HEK293 (cell line): Measurements from ENCODE around the gene TMEM140.

Source experiments
- CTCF ChIA-PET: fragments of 350-600 bp; formaldehyde crosslinking; extraction: SDS; loops from one replicate; lab custom pipeline; 2021; ENCODE audit warnings: antibody characterized with exemption; lab: Yijun Ruan, JAX
- POLR2A ChIA-PET: fragments of 300-600 bp; formaldehyde crosslinking; extraction: SDS; loops from one replicate; lab custom pipeline; 2020; ENCODE audit warnings: antibody characterized with exemption, inconsistent platforms; lab: Yijun Ruan, JAX
- H3K27ac ChIP-seq: fragments of 200-500 bp; sonication (Bioruptor generic); 2 replicates; pipeline ENCODE4 v1.5.1; 2014; ENCODE audit warnings: low read depth, low read length, control low read depth, inconsistent platforms; ENCODE audit errors: extremely low read depth
- H3K36me3 ChIP-seq, 2 experiments: fragments of 200-500 bp in 1 of 2; sonication (Bioruptor generic) in 1 of 2; 1 replicate in 1 of 2; 2 replicates in 1 of 2; pipeline ENCODE4 v1.5.1; 2014 to 2017; ENCODE audit warnings: inconsistent platforms in 2 of 2, low read length in 2 of 2; ENCODE audit not compliant: control insufficient read depth in 2 of 2, insufficient read depth in 1 of 2
- H3K4me1 ChIP-seq: fragments of 200-500 bp; sonication (Bioruptor generic); 2 replicates; pipeline ENCODE4 v1.5.1; 2014; ENCODE audit warnings: mild to moderate bottlenecking, low read length, inconsistent platforms; ENCODE audit not compliant: control insufficient read depth, insufficient read depth
- H3K4me3 ChIP-seq: 2 replicates; pipeline ENCODE4 v1.5.1; 2011; ENCODE audit warnings: low read depth, mild to moderate bottlenecking, control low read depth, low read length, moderate library complexity
- H3K9me3 ChIP-seq: fragments of 200-500 bp; sonication (Bioruptor generic); 2 replicates; pipeline ENCODE4 v1.5.1; 2014; ENCODE audit warnings: low read depth, low read length, inconsistent platforms; ENCODE audit not compliant: control insufficient read depth, insufficient read depth
- CTCF ChIP-seq: fragments of 450-650 bp; formaldehyde crosslinking; IDR thresholded peaks from 2 replicates; pipeline ENCODE4 v1.5.1; 2016; ENCODE audit warnings: missing biosample characterization, missing genetic modification characterization
- GLIS1 ChIP-seq: fragments of 450-650 bp; formaldehyde crosslinking; IDR thresholded peaks from 2 replicates; pipeline ENCODE4 v1.5.1; 2016; ENCODE audit warnings: missing biosample characterization, missing genetic modification characterization
- PRDM2 ChIP-seq: fragments of 450-650 bp; formaldehyde crosslinking; IDR thresholded peaks from 2 replicates; pipeline ENCODE4 v1.5.1; 2016; ENCODE audit warnings: missing biosample characterization, missing genetic modification characterization, borderline replicate concordance
- RBAK ChIP-seq: fragments of 450-650 bp; formaldehyde crosslinking; IDR thresholded peaks from 2 replicates; pipeline ENCODE4 v1.5.1; 2016; ENCODE audit warnings: missing biosample characterization, missing genetic modification characterization
- SP3 ChIP-seq: fragments of 450-650 bp; formaldehyde crosslinking; IDR thresholded peaks from 2 replicates; pipeline ENCODE4 v1.5.1; 2016; ENCODE audit warnings: missing biosample characterization, missing genetic modification characterization
- TCF7L2 ChIP-seq: IDR thresholded peaks from 2 replicates; pipeline ENCODE4 v1.6.1; 2011; ENCODE audit warnings: low read depth, mild to moderate bottlenecking, inconsistent platforms, low read length, moderate library complexity, borderline replicate concordance
- YY2 ChIP-seq: fragments of 450-650 bp; formaldehyde crosslinking; IDR thresholded peaks from 2 replicates; pipeline ENCODE4 v1.5.1; 2016; ENCODE audit warnings: missing biosample characterization, missing genetic modification characterization
- ZBTB17 ChIP-seq: fragments of 450-650 bp; formaldehyde crosslinking; IDR thresholded peaks from 2 replicates; pipeline ENCODE4 v1.5.1; 2016; ENCODE audit warnings: missing biosample characterization, missing genetic modification characterization
- ZBTB6 ChIP-seq: fragments of 450-650 bp; formaldehyde crosslinking; IDR thresholded peaks from 2 replicates; pipeline ENCODE4 v1.5.1; 2017; ENCODE audit warnings: missing biosample characterization, missing genetic modification characterization
- ZIC2 ChIP-seq: fragments of 450-650 bp; formaldehyde crosslinking; IDR thresholded peaks from 2 replicates; pipeline ENCODE4 v1.5.1; 2016; ENCODE audit warnings: missing biosample characterization, missing genetic modification characterization
- ZNF10 ChIP-seq: fragments of 450-650 bp; formaldehyde crosslinking; IDR thresholded peaks from 2 replicates; pipeline ENCODE4 v1.5.1; 2017; ENCODE audit warnings: missing biosample characterization, missing genetic modification characterization
- ZNF169 ChIP-seq: fragments of 450-650 bp; formaldehyde crosslinking; IDR thresholded peaks from 2 replicates; pipeline ENCODE4 v1.5.1; 2016; ENCODE audit warnings: missing biosample characterization, missing genetic modification characterization
- ZNF223 ChIP-seq: fragments of 450-650 bp; formaldehyde crosslinking; IDR thresholded peaks from 2 replicates; pipeline ENCODE4 v1.5.1; 2016; ENCODE audit warnings: missing biosample characterization, missing genetic modification characterization
- ZNF24 ChIP-seq: fragments of 450-650 bp; formaldehyde crosslinking; IDR thresholded peaks from 2 replicates; pipeline ENCODE4 v1.5.1; 2016; ENCODE audit warnings: missing biosample characterization, missing genetic modification characterization
- ZNF274 ChIP-seq, 2 experiments: fragments of 200-500 bp in 1 of 2; fragments of 450-650 bp in 1 of 2; sonication (Bioruptor generic) in 1 of 2; formaldehyde crosslinking in 1 of 2; IDR thresholded peaks; 2 replicates each; pipeline versions ENCODE4 v1.5.1 to v1.6.1; 2014 to 2016; ENCODE audit warnings: borderline replicate concordance in 1 of 2, inconsistent platforms in 1 of 2, low read length in 1 of 2, missing biosample characterization in 1 of 2, missing genetic modification characterization in 1 of 2
- ZNF311 ChIP-seq: fragments of 450-650 bp; formaldehyde crosslinking; IDR thresholded peaks from 2 replicates; pipeline ENCODE4 v1.5.1; 2017; ENCODE audit warnings: missing biosample characterization, missing genetic modification characterization, borderline replicate concordance
- ZNF366 ChIP-seq: fragments of 450-650 bp; formaldehyde crosslinking; conservative IDR thresholded peaks from 2 replicates; pipeline ENCODE4 v1.5.1; 2016; ENCODE audit warnings: missing biosample characterization, missing genetic modification characterization
- ZNF544 ChIP-seq: fragments of 450-650 bp; formaldehyde crosslinking; IDR thresholded peaks from 2 replicates; pipeline ENCODE4 v1.5.0; 2017; ENCODE audit warnings: missing biosample characterization, missing genetic modification characterization
- ZNF555 ChIP-seq: fragments of 450-650 bp; formaldehyde crosslinking; conservative IDR thresholded peaks from 2 replicates; pipeline ENCODE4 v1.5.1; 2017; ENCODE audit warnings: missing biosample characterization, mild to moderate bottlenecking, missing genetic modification characterization, inconsistent platforms
- ZNF560 ChIP-seq: fragments of 450-650 bp; formaldehyde crosslinking; IDR thresholded peaks from 2 replicates; pipeline ENCODE4 v1.5.1; 2017; ENCODE audit warnings: missing biosample characterization, missing genetic modification characterization, borderline replicate concordance
- ZNF776 ChIP-seq: fragments of 450-650 bp; formaldehyde crosslinking; IDR thresholded peaks from 2 replicates; pipeline ENCODE4 v1.5.0; 2017; ENCODE audit warnings: missing biosample characterization, missing genetic modification characterization, borderline replicate concordance
- ZXDB ChIP-seq: fragments of 450-650 bp; formaldehyde crosslinking; IDR thresholded peaks from 2 replicates; pipeline ENCODE4 v1.5.1; 2016; ENCODE audit warnings: missing biosample characterization, missing genetic modification characterization

TMEM140 gene

GRCh38 chr7:135186261-135186540 lies 38.3 kb downstream of the TMEM140 start:
- Histone ChIP-seq H3K4me1 (no peaks in the 10 kb centered on the region), H3K4me3 (no peak overlapping the region), H3K36me3 (peaks cover 0 to 69% of the 10 kb centered on the region in 2 experiments; a peak in 1 of 3 replicates), H3K9me3 (no peaks in the 10 kb centered on the region), H3K27ac (no peak overlapping the region)
- TF ChIP-seq SP3 (tag by site-specific recombination) (no peak), ZNF24 (tag by site-specific recombination) (no peak), ZNF311 (tag by site-specific recombination) (no peak), ZNF366 (tag by site-specific recombination) (no peak), ZNF169 (tag by site-specific recombination) (no peak)
- ChIA-PET POLR2A (no interaction called here), CTCF (interaction anchor here (0.5 to 0.7 kb wide), 2 partner anchors 16 to 441 kb away, joined by 3 read pairs; partner anchors contain the start of gene CYREN)

- TF ChIP-seq ZNF544 (tag by site-specific recombination) (no peak), ZXDB (tag by site-specific recombination) (no peak)
- H3K9me3 ChIP-seq: no peaks in the 10 kb centered on the region
- CTCF ChIA-PET: no interaction called here
- H3K4me1 ChIP-seq: no peaks in the 10 kb centered on the region
- POLR2A ChIA-PET: no interaction called here
- H3K36me3 ChIP-seq: peaks cover 0 to 69% of the 10 kb centered on the region in 2 experiments; a peak in 2 of 3 replicates
- H3K27ac ChIP-seq: no peak overlapping the region
- H3K4me3 ChIP-seq: no peak overlapping the region
These were observed 39.0 kb downstream of the TMEM140 start for GRCh38 chr7:135186841-135187253.

GRCh38 chr7:135188298-135188984 lies 40.6 kb downstream of the TMEM140 start:
- no peaks in the 10 kb centered on the region for H3K9me3 ChIP-seq
- H3K4me3 ChIP-seq: no peak overlapping the region
- H3K4me1 ChIP-seq: no peaks in the 10 kb centered on the region
- no peak overlapping the region for H3K27ac ChIP-seq
- peaks cover 0 to 71% of the 10 kb centered on the region in 2 experiments; a peak in 2 of 3 replicates for H3K36me3 ChIP-seq
- POLR2A ChIA-PET: no interaction called here
- CTCF ChIA-PET: no interaction called here
- no peak for TF ChIP-seq TCF7L2
- no peak for TF ChIP-seq CTCF (tag by site-specific recombination)
- no peak for TF ChIP-seq RBAK (tag by site-specific recombination)
- no peak for TF ChIP-seq ZNF776 (tag by site-specific recombination)
- TF ChIP-seq GLIS1 (tag by site-specific recombination): no peak
- TF ChIP-seq ZIC2 (tag by site-specific recombination): no peak
- no peak for TF ChIP-seq ZNF10 (tag by site-specific recombination)
- TF ChIP-seq ZBTB17 (tag by site-specific recombination): no peak
- TF ChIP-seq ZNF555: no peak
- no peak for TF ChIP-seq ZBTB6
- TF ChIP-seq PRDM2 (tag by site-specific recombination): no peak
- TF ChIP-seq ZNF274 (IDR thresholded peaks at IDR 0.05; ENCODE audit: low read length): no peak
- no peak for TF ChIP-seq ZNF274 (tag by site-specific recombination; IDR thresholded peaks at IDR 0.05; ENCODE audit: borderline replicate concordance)
- TF ChIP-seq ZNF560 (tag by site-specific recombination): no peak
- TF ChIP-seq ZNF223 (tag by site-specific recombination): no peak
- no peak for TF ChIP-seq YY2
